ENCODE measurements around the gene LYZ. TPM values are rescaled to one million over a fixed set of nuclear protein-coding genes. Genes with fewer than 3 reads are reported as not detected.
A peak's percentile ranks its signal among the peaks of the same experiment; 100 is the strongest.

Gene LYZ
- polyA plus RNA-seq, 2 of the 4 experiments (the other 2 are of a cell fraction), result 0.12 TPM; not detected in 1

GRCh38 chr12:69329669-69330428, 18.3 kb upstream of the LYZ start:
- TF ChIP-seq CEBPB (IDR thresholded peaks at IDR 0.05) (no peak), NFE2L2 (conservative IDR thresholded peaks at IDR 0.05; ENCODE audit: low read length) (no peak), HEYL (CRISPR knock-in tag; IDR thresholded peaks at IDR 0.05) (no peak), RARB (CRISPR knock-in tag; IDR thresholded peaks at IDR 0.05) (no peak), RFX5 (IDR thresholded peaks at IDR 0.05) (no peak), ESRRA (IDR thresholded peaks at IDR 0.05; ENCODE audit: borderline replicate concordance, low read length) (no peak), ZSCAN20 (CRISPR knock-in tag; IDR thresholded peaks at IDR 0.05) (no peak), HOXA7 (CRISPR knock-in tag; IDR thresholded peaks at IDR 0.05) (no peak), BHLHE40 (IDR thresholded peaks at IDR 0.05; ENCODE audit: low read depth, low read length) (no peak), POLR2A (IDR thresholded peaks at IDR 0.05; ENCODE audit: low read length) (no peak), FOXS1 (CRISPR knock-in tag; IDR thresholded peaks at IDR 0.05) (no peak), CTCF (IDR thresholded peaks at IDR 0.05) (no peak), EHMT2 (IDR thresholded peaks at IDR 0.05; ENCODE audit: low read depth) (no peak), ZNF302 (CRISPR knock-in tag; IDR thresholded peaks at IDR 0.05) (no peak)
- Histone ChIP-seq H3K9me3 (no peaks in the 10 kb centered on the region), H3K4me2 (peak overlapping the region; percentile 55), H3K4me1 (peaks cover 9% of the 10 kb centered on the region; the same call in 1 of the 3 replicates), H3K27ac (no peak overlapping the region), H3K4me3 (no peak overlapping the region)
- ChIA-PET CTCF (interaction anchor here (1.7 to 1.8 kb wide), 2 partner anchors 28 to 39 kb away, joined by 5 to 6 read pairs; no protein-coding TSS in a partner anchor), POLR2A (no interaction called here)
- peak in 1 of 2 experiments; percentile 55; a peak in 3 of 6 replicates for ATAC-seq
- DNase-seq (ENCODE audit: low read depth in 1 of 2, low spot score in 1 of 2), result peak in 1 of 2 experiments; percentile 17
- WGBS (ENCODE audit: missing lambda C conversion rate), result 35% methylated on average over 8 of the region's 8 CpGs
- FAIRE-seq, result no peak

- Histone ChIP-seq H3K9me3 (no peaks in the 10 kb centered on the region), H3K4me2 (peak overlapping the region; percentile 55), H3K4me3 (no peak overlapping the region), H3K4me1 (peaks cover 9% of the 10 kb centered on the region; the same call in 1 of the 3 replicates), H3K27ac (no peak overlapping the region)
- TF ChIP-seq HES2 (IDR thresholded peaks at IDR 0.05) (no peak), ZFP36 (IDR thresholded peaks at IDR 0.05; ENCODE audit: borderline replicate concordance, partially characterized antibody) (no peak), USF2 (IDR thresholded peaks at IDR 0.05) (no peak), MYC (IDR thresholded peaks at IDR 0.05; ENCODE audit: borderline replicate concordance, low read length) (no peak), BHLHE40 (IDR thresholded peaks at IDR 0.05; ENCODE audit: low read depth, low read length) (no peak), GATA3 (IDR thresholded peaks at IDR 0.05; ENCODE audit: borderline replicate concordance) (no peak), POLR2A (IDR thresholded peaks at IDR 0.05; ENCODE audit: low read length) (no peak), MAZ (IDR thresholded peaks at IDR 0.05; ENCODE audit: borderline replicate concordance, low read depth, low read length) (no peak), CBX8 (IDR thresholded peaks at IDR 0.05) (no peak), ATOH8 (CRISPR knock-in tag; IDR thresholded peaks at IDR 0.05; ENCODE audit: low read depth) (no peak), HEYL (CRISPR knock-in tag; IDR thresholded peaks at IDR 0.05) (no peak)
- CTCF ChIA-PET, result interaction anchor here (1.7 to 1.8 kb wide), 2 partner anchors 27 to 40 kb away, joined by 5 to 6 read pairs; no protein-coding TSS in a partner anchor
- FAIRE-seq (no peak), DNase-seq (ENCODE audit: low read depth in 1 of 2, low spot score in 1 of 2) (no peak), ATAC-seq (peak; percentile 55 to 73; a peak in 5 of 6 replicates)
- WGBS (ENCODE audit: missing lambda C conversion rate), result 44% methylated on average over 18 of the region's 18 CpGs
- POLR2A ChIA-PET, result interaction anchor here (0.6 kb wide), 1 partner anchor 1217 kb away, joined by 3 read pairs; no protein-coding TSS in a partner anchor
Measured at GRCh38 chr12:69330475-69331473, 17.4 kb upstream of the LYZ start.

Measured in A549 (cell line).